Measurements from ENCODE around the gene SPTB. TPM values are rescaled to one million over a fixed set of nuclear protein-coding genes. Genes with fewer than 3 reads are reported as not detected.

SPTB gene
- total RNA-seq, 1 experiment from 2014 or later = 0.13 TPM

DNA sequence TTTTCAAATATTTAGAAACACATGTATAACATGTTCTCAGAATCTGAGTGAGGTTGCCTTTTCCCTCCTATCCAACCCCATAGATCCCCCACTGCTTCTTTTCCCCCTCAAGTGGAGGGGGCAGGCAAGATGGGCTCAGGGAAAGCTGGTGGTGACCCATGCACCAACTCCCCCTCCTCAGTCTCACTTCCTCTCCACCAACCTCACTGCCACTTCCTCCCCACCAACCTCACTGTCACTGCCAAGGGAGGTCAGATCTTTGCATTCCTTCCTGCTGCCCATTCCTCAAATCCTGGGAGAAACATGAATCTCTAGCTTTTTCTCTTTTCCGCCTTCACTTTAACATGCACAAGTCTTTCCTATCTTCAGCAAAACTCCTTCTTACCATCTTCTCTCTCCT, 48.7 kb downstream of the SPTB start:
- CTCF ChIA-PET = no interaction called here
- TF ChIP-seq POLR2AphosphoS5 (IDR thresholded peaks at IDR 0.05; ENCODE audit: low read depth, low read length) = no peak
- TF ChIP-seq, protein P1, sequence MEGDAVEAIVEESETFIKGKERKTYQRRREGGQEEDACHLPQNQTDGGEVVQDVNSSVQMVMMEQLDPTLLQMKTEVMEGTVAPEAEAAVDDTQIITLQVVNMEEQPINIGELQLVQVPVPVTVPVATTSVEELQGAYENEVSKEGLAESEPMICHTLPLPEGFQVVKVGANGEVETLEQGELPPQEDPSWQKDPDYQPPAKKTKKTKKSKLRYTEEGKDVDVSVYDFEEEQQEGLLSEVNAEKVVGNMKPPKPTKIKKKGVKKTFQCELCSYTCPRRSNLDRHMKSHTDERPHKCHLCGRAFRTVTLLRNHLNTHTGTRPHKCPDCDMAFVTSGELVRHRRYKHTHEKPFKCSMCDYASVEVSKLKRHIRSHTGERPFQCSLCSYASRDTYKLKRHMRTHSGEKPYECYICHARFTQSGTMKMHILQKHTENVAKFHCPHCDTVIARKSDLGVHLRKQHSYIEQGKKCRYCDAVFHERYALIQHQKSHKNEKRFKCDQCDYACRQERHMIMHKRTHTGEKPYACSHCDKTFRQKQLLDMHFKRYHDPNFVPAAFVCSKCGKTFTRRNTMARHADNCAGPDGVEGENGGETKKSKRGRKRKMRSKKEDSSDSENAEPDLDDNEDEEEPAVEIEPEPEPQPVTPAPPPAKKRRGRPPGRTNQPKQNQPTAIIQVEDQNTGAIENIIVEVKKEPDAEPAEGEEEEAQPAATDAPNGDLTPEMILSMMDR (IDR thresholded peaks at IDR 0.05) = no peak
- no peak for TF ChIP-seq SIN3A (IDR thresholded peaks at IDR 0.05; ENCODE audit: borderline replicate concordance, insufficient read depth, low read depth, low read length)
- no peak for TF ChIP-seq TCF7L2 (IDR thresholded peaks at IDR 0.05; ENCODE audit: low read depth, low read length)
- TF ChIP-seq, protein P2, sequence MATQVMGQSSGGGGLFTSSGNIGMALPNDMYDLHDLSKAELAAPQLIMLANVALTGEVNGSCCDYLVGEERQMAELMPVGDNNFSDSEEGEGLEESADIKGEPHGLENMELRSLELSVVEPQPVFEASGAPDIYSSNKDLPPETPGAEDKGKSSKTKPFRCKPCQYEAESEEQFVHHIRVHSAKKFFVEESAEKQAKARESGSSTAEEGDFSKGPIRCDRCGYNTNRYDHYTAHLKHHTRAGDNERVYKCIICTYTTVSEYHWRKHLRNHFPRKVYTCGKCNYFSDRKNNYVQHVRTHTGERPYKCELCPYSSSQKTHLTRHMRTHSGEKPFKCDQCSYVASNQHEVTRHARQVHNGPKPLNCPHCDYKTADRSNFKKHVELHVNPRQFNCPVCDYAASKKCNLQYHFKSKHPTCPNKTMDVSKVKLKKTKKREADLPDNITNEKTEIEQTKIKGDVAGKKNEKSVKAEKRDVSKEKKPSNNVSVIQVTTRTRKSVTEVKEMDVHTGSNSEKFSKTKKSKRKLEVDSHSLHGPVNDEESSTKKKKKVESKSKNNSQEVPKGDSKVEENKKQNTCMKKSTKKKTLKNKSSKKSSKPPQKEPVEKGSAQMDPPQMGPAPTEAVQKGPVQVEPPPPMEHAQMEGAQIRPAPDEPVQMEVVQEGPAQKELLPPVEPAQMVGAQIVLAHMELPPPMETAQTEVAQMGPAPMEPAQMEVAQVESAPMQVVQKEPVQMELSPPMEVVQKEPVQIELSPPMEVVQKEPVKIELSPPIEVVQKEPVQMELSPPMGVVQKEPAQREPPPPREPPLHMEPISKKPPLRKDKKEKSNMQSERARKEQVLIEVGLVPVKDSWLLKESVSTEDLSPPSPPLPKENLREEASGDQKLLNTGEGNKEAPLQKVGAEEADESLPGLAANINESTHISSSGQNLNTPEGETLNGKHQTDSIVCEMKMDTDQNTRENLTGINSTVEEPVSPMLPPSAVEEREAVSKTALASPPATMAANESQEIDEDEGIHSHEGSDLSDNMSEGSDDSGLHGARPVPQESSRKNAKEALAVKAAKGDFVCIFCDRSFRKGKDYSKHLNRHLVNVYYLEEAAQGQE (IDR thresholded peaks at IDR 0.05; ENCODE audit: insufficient read depth in 1 of 2, low read depth in 2 of 2, low read length in 1 of 2) = no peak
- ATAC-seq = no peak

GRCh38 chr14:64828071-64828470, 51.6 kb downstream of the SPTB start:
- DNase-seq (ENCODE audit: low read depth, low spot score) (no peak), ATAC-seq (no peak)
- intact Hi-C loops (cut with micrococcal nuclease; ENCODE audit: unreplicated experiment) (no loop called here), in situ Hi-C loops (cut with HindIII; ENCODE audit: low pct_unique_long_range_greater_than_20kb, low sequenced_read_pairs) (no loop called here)
- H3K4me1 ChIP-seq (ENCODE audit: control insufficient read depth, insufficient read depth, low read length) = no peaks in the 10 kb centered on the region
- TF ChIP-seq TCF7L2 (IDR thresholded peaks at IDR 0.05; ENCODE audit: low read depth, low read length) (no peak), SIN3A (IDR thresholded peaks at IDR 0.05; ENCODE audit: borderline replicate concordance, insufficient read depth, low read depth, low read length) (no peak), POLR2AphosphoS5 (IDR thresholded peaks at IDR 0.05; ENCODE audit: low read depth, low read length) (no peak)
- TF ChIP-seq, protein P2 (IDR thresholded peaks at IDR 0.05; ENCODE audit: insufficient read depth in 1 of 2, low read depth in 2 of 2, low read length in 1 of 2) = no peak
- TF ChIP-seq, protein P1 (IDR thresholded peaks at IDR 0.05) = no peak
- no peaks in the 10 kb centered on the region for H3K9me3 ChIP-seq (ENCODE audit: control insufficient read depth, insufficient read depth, low read depth, low read length)
- H3K4me3 ChIP-seq (ENCODE audit: low read depth in 2 of 2, low read length in 2 of 2) = no peak overlapping the region
- no peak overlapping the region for H3K27ac ChIP-seq (ENCODE audit: low read length)
- POLR2A ChIA-PET = no interaction called here
- CTCF ChIA-PET = no interaction called here
- H3K36me3 ChIP-seq (ENCODE audit: control insufficient read depth, insufficient read depth, low read length) = no peaks in the 10 kb centered on the region
- no peaks in the 10 kb centered on the region for H3K27me3 ChIP-seq (ENCODE audit: control insufficient read depth, insufficient read depth, low read length)
- BruUV-seq (replicated peaks) = no TSS peak

More for the DNA sequence above, 48.7 kb downstream of the SPTB start:
- DNase-seq (ENCODE audit: low read depth, low spot score) = no peak
- Histone ChIP-seq H3K9me3 (ENCODE audit: control insufficient read depth, insufficient read depth, low read depth, low read length) (no peaks in the 10 kb centered on the region), H3K27ac (ENCODE audit: low read length) (no peak overlapping the region), H3K27me3 (ENCODE audit: control insufficient read depth, insufficient read depth, low read length) (no peaks in the 10 kb centered on the region), H3K4me3 (ENCODE audit: low read depth in 2 of 2, low read length in 2 of 2) (no peak overlapping the region), H3K4me1 (ENCODE audit: control insufficient read depth, insufficient read depth, low read length) (no peaks in the 10 kb centered on the region), H3K36me3 (ENCODE audit: control insufficient read depth, insufficient read depth, low read length) (no peaks in the 10 kb centered on the region)
- BruUV-seq (replicated peaks) = no TSS peak
- intact Hi-C loops (cut with micrococcal nuclease; ENCODE audit: unreplicated experiment) (no loop called here), in situ Hi-C loops (cut with HindIII; ENCODE audit: low pct_unique_long_range_greater_than_20kb, low sequenced_read_pairs) (no loop called here)
- POLR2A ChIA-PET = no interaction called here
